ENCODE measurements around the gene PDP2. TPM values are rescaled to one million over a fixed set of nuclear protein-coding genes. Genes with fewer than 3 reads are reported as not detected.
"Not testable (repeated sequence)": the region's sequence is repeated elsewhere in the genome, so short reads cannot be mapped to it uniquely, and the experiment has no call there.

Gene PDP2
- total RNA-seq, 2 experiments from 2014 or later: 20.8 to 21.4 TPM

DNA sequence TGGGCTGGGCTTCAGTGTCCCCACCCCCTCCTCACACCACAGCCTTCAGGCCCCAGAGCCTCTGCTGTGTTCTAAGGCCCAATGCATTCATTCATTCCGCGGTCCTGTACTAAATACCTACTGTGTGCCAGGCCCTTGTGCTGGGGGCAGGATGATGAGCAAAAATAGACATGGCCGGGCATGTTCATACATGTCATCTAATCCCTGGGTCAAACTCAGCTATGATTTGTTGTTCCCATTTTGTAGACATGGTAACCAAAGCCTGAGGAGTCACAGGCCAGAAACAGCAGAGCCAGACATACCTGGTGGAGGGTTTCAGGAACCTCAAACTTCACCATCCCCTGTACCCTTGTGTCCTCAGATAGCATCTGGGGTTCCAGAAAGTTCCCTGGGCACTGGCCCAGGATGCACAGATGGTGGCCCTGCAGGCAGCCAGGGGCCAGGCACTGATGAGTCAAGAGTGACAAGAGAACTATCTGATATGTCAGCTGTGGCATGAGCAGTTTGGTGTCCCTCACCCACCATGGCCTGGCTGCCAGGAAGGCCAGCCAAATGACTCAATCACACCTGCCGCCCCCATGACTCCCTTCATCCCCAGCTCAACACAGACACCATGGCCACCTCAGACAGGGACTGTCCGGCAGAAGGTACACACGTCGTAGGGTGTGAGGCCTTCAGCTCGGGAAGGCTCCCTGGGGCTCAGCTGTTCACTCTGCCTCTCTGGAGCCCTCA, 47.8 kb downstream of the PDP2 start:
- ChIA-PET CTCF (interaction anchor here (0.5 to 2.5 kb wide), 19 partner anchors 9 to 333 kb away, joined by 3 to 12 read pairs (median 4); partner anchors contain the start of genes CDH16, NAE1 and PDP2), POLR2A (no interaction called here)
- Mint-ChIP-seq H3K9me3 (no peaks in the 10 kb centered on the region), H3K4me3 (no peak overlapping the region), H3K36me3 (ENCODE audit: low read depth) (peaks cover 13% of the 10 kb centered on the region), H3K27me3 (peaks cover 28% of the 10 kb centered on the region), H3K27ac (peak overlapping the region; percentile 34), H3K4me1 (peaks cover 38% of the 10 kb centered on the region)
- DNase-seq: no peak

DNA sequence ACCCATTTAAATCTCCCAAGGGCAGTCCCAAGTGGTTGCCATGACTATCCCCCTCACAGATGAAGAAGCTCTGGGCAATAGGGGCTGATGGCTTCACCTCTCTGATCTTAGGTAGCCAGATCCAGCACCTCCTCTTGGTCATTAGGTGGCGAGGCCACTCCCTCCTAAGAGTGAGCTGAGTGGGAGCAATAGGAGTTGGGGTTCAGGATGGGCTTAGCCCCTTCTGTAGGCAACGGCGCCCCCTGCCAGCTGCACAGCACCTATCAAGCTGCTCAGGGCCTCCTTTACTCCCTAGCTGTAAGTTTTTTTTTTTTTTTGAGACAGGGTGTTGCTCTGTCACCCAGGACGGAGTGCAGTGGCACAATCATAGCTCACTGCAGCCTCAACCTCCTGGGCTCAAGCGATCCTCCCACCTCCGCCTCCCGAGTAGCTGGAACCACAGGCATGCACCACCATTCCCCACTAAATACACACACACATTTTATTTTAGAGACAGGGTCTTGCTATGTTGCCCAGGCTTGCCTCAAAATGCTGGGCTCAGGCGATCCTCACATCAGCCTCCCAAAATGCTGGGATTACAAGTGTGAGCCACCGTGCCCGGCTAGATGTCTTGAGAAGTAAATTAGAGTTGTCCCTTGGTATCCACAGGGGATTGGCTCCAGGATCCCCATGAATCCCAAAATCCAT, 48.5 kb downstream of the PDP2 start:
- H3K27me3 Mint-ChIP-seq: peaks cover 20% of the 10 kb centered on the region
- ChIA-PET CTCF (interaction anchor here (0.5 to 2.5 kb wide), 19 partner anchors 10 to 332 kb away, joined by 3 to 12 read pairs (median 4); partner anchors contain the start of genes CDH16, NAE1 and PDP2), POLR2A (no interaction called here)

DNA sequence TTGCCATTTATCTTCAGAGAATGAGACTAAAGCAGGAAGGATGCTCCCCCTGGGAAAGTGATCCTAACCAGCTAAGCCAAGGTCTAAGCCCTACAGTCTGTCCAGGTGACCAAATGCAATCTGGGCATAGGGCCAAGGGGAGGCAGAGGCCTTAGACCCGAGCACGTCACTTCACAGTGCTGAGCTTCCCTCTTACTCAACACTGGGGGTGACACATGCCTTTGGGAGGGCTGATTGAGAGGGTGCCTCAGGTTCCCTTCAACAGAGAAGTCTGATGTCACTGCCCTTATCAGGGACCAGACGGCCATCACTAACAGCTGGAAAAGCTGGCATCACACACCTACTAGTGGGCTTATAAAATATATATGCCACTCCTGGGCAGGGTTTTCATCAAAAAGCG, 49.9 kb downstream of the PDP2 start:
- Mint-ChIP-seq H3K27me3 (peaks cover 11% of the 10 kb centered on the region), H3K4me3 (no peak overlapping the region), H3K36me3 (ENCODE audit: low read depth) (peaks cover 23% of the 10 kb centered on the region), H3K4me1 (peaks cover 48% of the 10 kb centered on the region), H3K27ac (no peak overlapping the region), H3K9me3 (no peaks in the 10 kb centered on the region)
- CTCF ChIA-PET: interaction anchor here (2.4 to 2.8 kb wide), 2 partner anchors 35 to 38 kb away, joined by 7 to 9 read pairs; no protein-coding TSS in a partner anchor
- POLR2A ChIA-PET: no interaction called here
- DNase-seq: no peak

More for the DNA sequence above, 48.5 kb downstream of the PDP2 start:
- Mint-ChIP-seq H3K4me3 (no peak overlapping the region), H3K36me3 (ENCODE audit: low read depth) (peaks cover 20% of the 10 kb centered on the region), H3K4me1 (peaks cover 43% of the 10 kb centered on the region), H3K27ac (no peak overlapping the region), H3K9me3 (no peaks in the 10 kb centered on the region)
- peak; percentile 45 for DNase-seq

DNA sequence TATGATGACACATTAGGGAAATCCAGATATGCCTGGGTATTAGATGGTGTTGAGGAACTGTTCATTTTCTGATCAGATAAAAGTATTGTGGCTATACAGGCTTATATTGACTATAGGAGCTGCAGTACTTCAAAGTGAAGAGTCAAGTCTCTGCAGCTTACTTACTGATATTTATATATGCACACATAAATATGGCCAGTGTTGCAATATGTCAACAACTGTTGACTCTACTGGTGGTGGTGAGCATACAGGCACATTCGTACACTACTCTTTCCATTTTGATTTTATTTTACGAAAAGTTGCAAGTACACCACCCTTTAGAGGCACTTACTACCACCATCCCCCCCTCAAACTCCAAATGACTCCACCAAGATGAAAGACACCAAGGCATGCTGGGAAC, 51.4 kb downstream of the PDP2 start:
- Mint-ChIP-seq H3K4me1 (peaks cover 54% of the 10 kb centered on the region), H3K4me3 (no peak overlapping the region), H3K36me3 (ENCODE audit: low read depth) (peaks cover 23% of the 10 kb centered on the region), H3K27me3 (no peaks in the 10 kb centered on the region), H3K9me3 (no peaks in the 10 kb centered on the region), H3K27ac (peak overlapping the region; percentile 54)
- POLR2A ChIA-PET: no interaction called here
- CTCF ChIA-PET: interaction anchor here (1.4 to 2.8 kb wide), 3 partner anchors 20 to 39 kb away, joined by 3 to 9 read pairs (median 7); no protein-coding TSS in a partner anchor
- no peak for DNase-seq

DNA sequence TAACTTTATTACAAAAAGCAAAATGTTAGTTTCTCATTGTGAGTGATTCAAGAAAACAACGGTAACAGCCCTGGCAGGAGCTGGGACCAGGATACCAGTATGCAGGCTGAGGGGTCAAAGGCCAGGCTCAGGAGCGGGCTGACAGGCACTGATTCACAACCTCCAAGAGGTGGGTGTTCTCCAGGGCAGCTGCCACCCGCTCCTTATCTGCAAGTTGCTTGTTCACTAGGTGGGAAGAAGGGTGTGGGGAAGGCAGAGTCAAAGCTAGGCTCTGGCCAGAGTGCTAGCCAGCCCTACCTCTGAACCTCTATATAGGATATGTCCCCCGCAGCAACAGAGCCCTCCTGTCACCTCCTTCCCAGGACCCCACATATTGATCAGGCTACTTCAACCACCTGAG, 51.8 kb downstream of the PDP2 start:
- H3K4me3 Mint-ChIP-seq: peak overlapping the region; percentile 99
- H3K4me1 Mint-ChIP-seq: peaks cover 58% of the 10 kb centered on the region

DNA sequence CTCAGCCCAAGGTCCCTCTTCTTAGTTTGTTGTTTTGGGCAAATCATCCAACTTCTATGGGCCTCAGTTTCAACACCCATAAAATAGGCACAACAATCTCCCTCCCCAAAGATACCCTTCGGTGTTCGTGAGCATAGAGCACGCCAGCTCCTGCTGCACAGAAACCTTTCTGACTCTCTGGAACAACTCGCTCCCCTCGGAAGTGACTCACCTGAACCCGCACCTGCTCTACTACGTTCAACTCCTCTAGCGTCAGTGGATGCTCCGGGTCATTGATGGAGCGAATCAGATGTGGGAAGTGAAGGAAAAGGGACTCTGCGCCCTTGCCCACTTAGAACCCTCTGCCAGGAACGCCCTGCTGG, 53.4 kb downstream of the PDP2 start:
- Mint-ChIP-seq H3K4me1 (peaks cover 54% of the 10 kb centered on the region), H3K4me3 (peak overlapping the region; percentile 99), H3K9me3 (no peaks in the 10 kb centered on the region), H3K36me3 (ENCODE audit: low read depth) (peaks cover 23% of the 10 kb centered on the region), H3K27me3 (no peaks in the 10 kb centered on the region), H3K27ac (peak overlapping the region; percentile 97)
- DNase-seq: peak; percentile 50
- CTCF ChIA-PET: interaction anchor here (1.0 to 1.2 kb wide), 3 partner anchors 8 to 84 kb away, joined by 3 to 5 read pairs (median 3); partner anchors contain the start of gene RRAD
- POLR2A ChIA-PET: interaction anchor here (1.2 kb wide), 1 partner anchor 53 kb away, joined by 3 read pairs; the partner anchor contains the start of gene PDP2

More for the DNA sequence above, 51.8 kb downstream of the PDP2 start:
- ChIA-PET CTCF (interaction anchor here (1.4 to 2.8 kb wide), 3 partner anchors 21 to 40 kb away, joined by 3 to 9 read pairs (median 7); no protein-coding TSS in a partner anchor), POLR2A (no interaction called here)
- no peak for DNase-seq
- Mint-ChIP-seq H3K36me3 (ENCODE audit: low read depth) (peaks cover 23% of the 10 kb centered on the region), H3K27ac (no peak overlapping the region), H3K9me3 (no peaks in the 10 kb centered on the region), H3K27me3 (no peaks in the 10 kb centered on the region)

DNA sequence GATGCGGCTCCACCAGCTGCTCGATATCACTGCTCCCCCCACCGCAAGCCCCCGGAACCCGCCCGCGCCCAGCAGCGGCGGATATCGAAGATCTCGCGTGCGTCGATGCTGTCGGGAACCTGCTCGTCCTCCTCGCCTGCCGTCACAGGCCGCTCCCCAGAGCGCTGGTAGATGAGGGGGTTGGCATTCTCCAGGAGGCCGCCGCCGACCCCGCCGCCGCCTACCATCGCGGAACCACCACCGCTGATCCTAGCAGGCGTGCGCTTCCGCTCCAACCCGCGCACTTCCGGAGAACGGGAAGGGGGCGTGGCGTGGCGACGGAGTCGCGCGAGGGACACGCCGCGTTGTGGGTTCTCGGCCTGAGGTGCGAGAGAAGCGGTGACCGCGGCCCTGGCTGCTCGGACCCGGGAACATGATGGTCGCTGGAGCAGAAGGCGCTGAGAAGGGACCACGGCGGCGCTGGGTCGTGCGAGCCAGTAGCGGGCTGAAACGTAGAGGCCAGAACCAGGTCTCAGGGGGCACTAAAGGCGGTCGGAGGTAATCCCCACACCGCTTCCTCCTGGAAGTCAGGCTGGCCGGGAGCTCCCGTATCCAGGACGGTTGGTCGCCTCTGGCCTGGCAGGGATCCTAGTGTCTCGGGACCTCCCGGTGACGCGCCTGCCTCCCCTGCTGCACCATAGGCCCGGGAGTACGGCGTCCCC, 54.0 kb downstream of the PDP2 start, which contains the start of gene CIAO2B:
Gene CIAO2B, minus strand, starts transcription at position 265 of the 701 bp plus-strand sequence. Its CDS starts 38 bp downstream, at position 227.
- Mint-ChIP-seq H3K27ac (peak within 1 kb of the TSS; percentile 97), H3K27me3 (no peaks in the 10 kb centered on the region), H3K36me3 (ENCODE audit: low read depth) (peaks cover 23% of the 10 kb centered on the region), H3K4me1 (peaks cover 54% of the 10 kb centered on the region), H3K4me3 (peak within 1 kb of the TSS; percentile 99), H3K9me3 (no peaks in the 10 kb centered on the region)
- ChIA-PET CTCF (interaction anchor here (1.2 kb wide), 2 partner anchors 9 to 84 kb away, joined by 3 read pairs; partner anchors contain the start of gene RRAD), POLR2A (no interaction called here)
- DNase-seq: peak; percentile 89

DNA sequence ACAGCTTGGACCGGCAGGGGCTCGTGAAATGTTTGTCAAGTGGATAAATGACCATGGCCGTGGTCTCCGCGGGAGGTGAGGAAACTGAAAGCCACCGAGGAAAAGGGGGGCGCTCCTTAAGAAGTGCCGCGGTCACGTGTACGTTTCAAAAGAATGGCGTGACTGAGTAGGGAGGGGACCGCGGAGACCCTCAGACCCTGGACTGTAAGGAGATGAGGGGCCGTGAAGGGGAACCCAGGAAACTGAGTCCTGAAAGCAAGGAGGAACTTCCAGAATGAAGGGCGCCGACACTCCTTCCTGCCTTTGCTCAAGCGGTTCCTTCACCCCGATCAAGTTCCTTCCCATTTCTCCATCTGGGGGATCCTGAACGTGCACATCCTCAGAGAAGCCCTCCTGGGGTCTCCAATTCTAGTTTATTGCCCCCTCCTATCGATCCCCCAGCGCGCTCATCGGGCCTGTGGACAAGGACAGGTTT, 54.6 kb downstream of the PDP2 start:
- Mint-ChIP-seq H3K27ac (peak overlapping the region; percentile 97), H3K4me1 (peaks cover 54% of the 10 kb centered on the region), H3K4me3 (peak overlapping the region; percentile 99), H3K36me3 (ENCODE audit: low read depth) (peaks cover 25% of the 10 kb centered on the region)
- POLR2A ChIA-PET, CTCF ChIA-PET, H3K9me3 Mint-ChIP-seq, H3K27me3 Mint-ChIP-seq, DNase-seq: not testable (repeated sequence)

DNA sequence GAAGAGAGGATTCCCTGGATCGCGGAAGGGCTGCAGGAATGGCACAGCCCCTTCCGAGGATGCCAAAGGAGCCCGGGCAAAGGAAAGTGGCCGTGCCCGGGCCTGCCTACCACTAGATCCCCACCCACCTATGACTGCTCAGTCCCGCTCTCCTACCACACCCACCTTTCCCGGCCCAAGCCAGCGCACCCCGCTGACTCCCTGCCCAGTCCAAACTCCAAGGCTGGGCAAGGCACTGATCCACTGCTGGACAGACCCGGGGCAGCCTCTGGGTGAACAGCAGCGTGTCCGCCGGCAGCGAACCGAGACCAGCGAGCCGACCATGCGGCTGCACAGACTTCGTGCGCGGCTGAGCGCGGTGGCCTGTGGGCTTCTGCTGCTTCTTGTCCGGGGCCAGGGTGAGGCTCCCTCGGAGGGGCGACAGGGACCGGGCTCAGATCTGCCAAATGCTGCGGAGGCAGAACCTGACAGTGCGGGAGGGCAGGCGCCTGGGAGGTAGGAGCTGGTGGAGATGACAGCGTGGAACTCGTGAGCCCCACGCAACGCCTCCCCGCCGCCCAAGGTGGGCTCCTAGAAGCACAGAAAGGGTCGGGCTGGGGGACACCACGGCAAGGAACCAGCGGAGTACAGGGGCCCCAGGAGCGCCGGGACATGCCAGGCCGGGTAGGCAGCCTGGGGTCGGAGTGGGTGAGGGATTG, 55.1 kb downstream of the PDP2 start, which contains the start of gene CES2:
Gene CES2, plus strand, starts transcription at position 203 of the 698 bp plus-strand sequence. Its CDS starts 120 bp downstream, at position 323.
- CTCF ChIA-PET: no interaction called here

DNA sequence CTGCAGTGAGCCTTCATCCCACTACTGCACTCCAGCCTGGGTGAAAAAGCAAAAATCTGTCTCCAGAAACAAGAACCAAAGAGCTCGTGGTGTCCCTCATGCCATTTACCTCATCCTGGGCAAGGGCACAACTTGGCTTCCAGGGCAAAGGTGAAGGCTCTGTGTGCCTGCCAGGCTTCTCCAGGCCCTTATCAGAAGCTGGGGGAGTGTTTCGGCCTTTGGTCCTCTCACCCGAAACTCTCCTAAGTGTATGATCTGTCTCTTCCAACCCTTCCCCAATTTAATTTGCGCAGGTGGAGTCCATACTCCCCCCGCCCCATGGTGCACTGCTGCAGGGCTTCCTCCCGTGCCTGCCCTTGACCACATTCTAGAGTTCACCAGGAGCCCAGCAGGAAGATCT, 56.1 kb downstream of the PDP2 start:
- Mint-ChIP-seq H3K4me3 (peak overlapping the region; percentile 99), H3K9me3 (no peaks in the 10 kb centered on the region), H3K27me3 (no peaks in the 10 kb centered on the region), H3K27ac (peak overlapping the region; percentile 64), H3K36me3 (ENCODE audit: low read depth) (peaks cover 24% of the 10 kb centered on the region), H3K4me1 (peaks cover 54% of the 10 kb centered on the region)
- CTCF ChIA-PET: interaction anchor here (0.8 kb wide), 1 partner anchor 198 kb away, joined by 3 read pairs; no protein-coding TSS in a partner anchor
- POLR2A ChIA-PET: no interaction called here
- DNase-seq: no peak

More for the DNA sequence above, 55.1 kb downstream of the PDP2 start, which contains the start of gene CES2:
- H3K36me3 Mint-ChIP-seq (ENCODE audit: low read depth): peaks cover 26% of the 10 kb centered on the region
- H3K27me3 Mint-ChIP-seq: no peaks in the 10 kb centered on the region
- H3K27ac Mint-ChIP-seq: peak within 1 kb of the TSS; percentile 97
- POLR2A ChIA-PET: no interaction called here
- peaks cover 54% of the 10 kb centered on the region for H3K4me1 Mint-ChIP-seq
- H3K9me3 Mint-ChIP-seq: no peaks in the 10 kb centered on the region
- H3K4me3 Mint-ChIP-seq: peak within 1 kb of the TSS; percentile 99
- DNase-seq: no peak

DNA sequence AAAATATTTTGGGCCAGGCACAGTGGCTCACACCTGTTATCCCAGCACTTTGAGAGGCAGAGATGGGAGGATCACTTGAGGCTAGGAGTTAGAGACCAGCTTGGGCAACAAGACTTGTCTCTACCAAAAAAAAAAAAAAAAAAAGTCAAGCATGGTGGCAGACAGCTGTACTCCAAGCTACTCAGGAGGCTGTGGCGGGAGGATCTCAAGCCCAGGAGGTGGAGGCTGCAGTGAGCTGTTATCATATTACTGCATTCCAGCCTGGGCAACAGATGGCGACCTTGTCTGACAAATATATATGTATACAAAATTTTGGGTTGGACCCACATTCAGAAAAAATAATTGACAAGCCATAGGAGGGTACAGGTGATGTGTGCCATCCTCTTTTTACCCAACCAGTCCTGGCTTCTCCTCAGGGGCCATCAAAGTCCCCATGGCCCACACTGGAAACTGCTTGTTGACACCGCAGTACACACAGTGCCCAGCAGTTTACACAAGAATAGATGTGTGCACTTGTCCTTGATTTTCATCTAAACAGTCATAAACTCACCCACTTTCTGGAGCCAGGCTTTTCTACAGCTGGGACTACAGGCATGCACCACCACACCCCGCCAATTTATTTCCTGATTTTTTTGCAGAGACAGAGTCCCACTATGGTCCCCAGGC, 56.7 kb downstream of the PDP2 start:
- peaks cover 50% of the 10 kb centered on the region for H3K4me1 Mint-ChIP-seq
- POLR2A ChIA-PET: interaction anchor here (0.7 kb wide), 1 partner anchor 1063 kb away, joined by 5 read pairs; no protein-coding TSS in a partner anchor

More for the DNA sequence above, 56.7 kb downstream of the PDP2 start:
- no peak for DNase-seq
- Mint-ChIP-seq H3K27me3 (no peaks in the 10 kb centered on the region), H3K4me3 (peak overlapping the region; percentile 99), H3K27ac (peak overlapping the region; percentile 64), H3K36me3 (ENCODE audit: low read depth) (peaks cover 20% of the 10 kb centered on the region), H3K9me3 (no peaks in the 10 kb centered on the region)
- CTCF ChIA-PET: interaction anchor here (0.8 kb wide), 1 partner anchor 199 kb away, joined by 3 read pairs; no protein-coding TSS in a partner anchor
